ENCODE measurements around the gene BAD. TPM values are rescaled to one million over a fixed set of nuclear protein-coding genes. Genes with fewer than 3 reads are reported as not detected.

BAD gene
- polyA plus RNA-seq, 1 experiment = 36.1 TPM

- Histone ChIP-seq H3K4me3 (ENCODE audit: low read depth, low read length) (peak overlapping the region; percentile 66), H3K27ac (ENCODE audit: low read depth, low read length) (peak overlapping the region; percentile 95), H3K9me3 (ENCODE audit: control insufficient read depth, insufficient read depth, low read length) (no peaks in the 10 kb centered on the region; the same call in 1 of the 2 replicates), H3K27me3 (ENCODE audit: control insufficient read depth, insufficient read depth, low read length) (no peaks in the 10 kb centered on the region)
- TF ChIP-seq CTCF (IDR thresholded peaks at IDR 0.05; ENCODE audit: low read depth, low read length) = no peak
- no peak for DNase-seq (ENCODE audit: low read depth, low spot score)
- POLR2A ChIA-PET = interaction anchor here (0.7 to 4.1 kb wide), 6 partner anchors 10 to 83 kb away, joined by 3 to 28 read pairs (median 4); partner anchors contain the start of genes BAD, GPR137, PPP1R14B and STIP1
- CTCF ChIA-PET = interaction anchor here (0.5 to 4.0 kb wide), 7 partner anchors 17 to 87 kb away, joined by 3 to 23 read pairs (median 4); partner anchors contain the start of genes FKBP2 and PLCB3
Measured at GRCh38 chr11:64268025-64268892, 16.2 kb downstream of the BAD start.

- CTCF ChIA-PET = interaction anchor here (0.6 to 4.0 kb wide), 5 partner anchors 16 to 1437 kb away, joined by 3 to 23 read pairs (median 9); partner anchors contain the start of gene PLCB3
- no peaks in the 10 kb centered on the region; the same call in 1 of the 2 replicates for H3K9me3 ChIP-seq (ENCODE audit: control insufficient read depth, insufficient read depth, low read length)
Measured at GRCh38 chr11:64267207-64267945, 17.1 kb downstream of the BAD start.

GRCh38 chr11:64266339-64266738 lies 18.1 kb downstream of the BAD start:
- TF ChIP-seq CTCF (IDR thresholded peaks at IDR 0.05; ENCODE audit: low read depth, low read length) = no peak
- ChIA-PET POLR2A (interaction anchor here (0.6 kb wide), 1 partner anchor 574 kb away, joined by 3 read pairs; no protein-coding TSS in a partner anchor), CTCF (no interaction called here)
- no peak for DNase-seq (ENCODE audit: low read depth, low spot score)
- H3K4me3 ChIP-seq (ENCODE audit: low read depth, low read length) = no peak overlapping the region
- H3K27ac ChIP-seq (ENCODE audit: low read depth, low read length) = no peak overlapping the region
- H3K27me3 ChIP-seq (ENCODE audit: control insufficient read depth, insufficient read depth, low read length) = no peaks in the 10 kb centered on the region
- H3K9me3 ChIP-seq (ENCODE audit: control insufficient read depth, insufficient read depth, low read length) = no peaks in the 10 kb centered on the region; the same call in 1 of the 2 replicates

More at GRCh38 chr11:64267207-64267945, 17.1 kb downstream of the BAD start:
- POLR2A ChIA-PET = interaction anchor here (1.5 kb wide), 1 partner anchor 20 kb away, joined by 4 read pairs; the partner anchor contains the start of gene PPP1R14B
- no peak for TF ChIP-seq CTCF (IDR thresholded peaks at IDR 0.05; ENCODE audit: low read depth, low read length)
- Histone ChIP-seq H3K27me3 (ENCODE audit: control insufficient read depth, insufficient read depth, low read length) (no peaks in the 10 kb centered on the region), H3K4me3 (ENCODE audit: low read depth, low read length) (no peak overlapping the region), H3K27ac (ENCODE audit: low read depth, low read length) (no peak overlapping the region)
- DNase-seq (ENCODE audit: low read depth, low spot score) = no peak

GRCh38 chr11:64265176-64266160 lies 19.0 kb downstream of the BAD start:
- H3K4me3 ChIP-seq (ENCODE audit: low read depth, low read length) = no peak overlapping the region
- TF ChIP-seq CTCF (IDR thresholded peaks at IDR 0.05; ENCODE audit: low read depth, low read length) = no peak
- ChIA-PET CTCF (interaction anchor here (2.5 kb wide), 1 partner anchor 15 kb away, joined by 12 read pairs; the partner anchor contains the start of gene PLCB3), POLR2A (interaction anchor here (0.6 kb wide), 2 partner anchors 84 to 575 kb away, joined by 3 read pairs; no protein-coding TSS in a partner anchor)
- DNase-seq (ENCODE audit: low read depth, low spot score) = no peak
- no peaks in the 10 kb centered on the region for H3K27me3 ChIP-seq (ENCODE audit: control insufficient read depth, insufficient read depth, low read length)
- no peak overlapping the region for H3K27ac ChIP-seq (ENCODE audit: low read depth, low read length)
- no peaks in the 10 kb centered on the region; the same call in 1 of the 2 replicates for H3K9me3 ChIP-seq (ENCODE audit: control insufficient read depth, insufficient read depth, low read length)

All from AG04450 (cell line).